T-helper 2 cell (primary cell): ENCODE measurements around the gene PRKAG2.

Experiments used
- DNase-seq, 5 experiments: peaks; one replicate each; pipeline versions ENCODE4 v3.0.0 to v3.0.0-alpha.2; 2012 to 2022

PRKAG2 gene

DNA sequence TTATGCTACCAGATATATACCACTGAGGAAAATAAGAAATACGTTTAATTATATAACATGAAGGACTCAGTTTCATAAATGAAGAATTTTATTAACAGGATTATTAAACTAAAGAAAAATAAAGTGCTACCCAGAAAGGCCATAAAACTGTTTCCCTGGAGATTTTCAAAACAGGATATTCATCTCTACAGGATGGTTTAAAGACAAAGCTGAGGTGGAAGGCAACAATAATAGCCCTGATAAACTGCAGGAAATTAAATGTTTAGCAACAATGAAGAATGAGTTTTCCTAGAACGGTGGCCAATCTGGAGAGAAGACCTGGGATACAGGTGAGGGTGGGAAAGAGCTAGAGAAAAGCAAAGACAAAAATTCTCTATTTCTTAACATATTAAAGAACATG is 369.1 kb downstream of the PRKAG2 start:
- DNase-seq = no peak

DNA sequence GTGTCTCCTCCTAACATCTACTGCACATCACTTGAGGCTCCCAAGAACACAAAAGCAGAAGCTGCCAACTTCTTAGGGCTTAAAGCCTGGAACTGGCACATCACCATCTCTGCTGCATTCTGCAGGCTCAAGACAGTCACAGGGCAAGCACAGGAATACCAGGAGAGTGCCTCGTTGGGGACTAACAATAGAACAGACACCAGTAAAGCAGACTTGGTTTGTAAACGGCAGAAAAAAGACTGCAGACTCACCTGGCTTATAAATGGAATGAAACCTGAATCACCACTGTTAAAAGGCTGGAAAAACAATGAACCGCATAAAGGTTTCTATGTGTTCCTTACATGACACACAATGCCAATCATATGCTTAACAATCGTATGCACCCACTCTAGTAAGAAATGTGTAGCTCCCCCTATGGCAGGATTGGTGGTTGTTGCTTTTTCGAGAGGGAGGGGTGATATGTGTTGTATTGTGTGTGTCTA is 370.0 kb downstream of the PRKAG2 start:
- DNase-seq = peak in 1 of 5 experiments; percentile 14
